Inferior parietal cortex (tissue), 1 donor: ENCODE results near the gene E2F8.

Experiments used
- DNase-seq: peaks from one replicate; pipeline ENCODE4 v3.0.0-alpha.2; 2016; ENCODE audit errors: extremely low spot score

The E2F8 gene

GRCh38 chr11:19220903-19221724, 19.6 kb downstream of the E2F8 start:
- DNase-seq, result no peak

- DNase-seq, result no peak
Observed at GRCh38 chr11:19218786-19219460, 21.8 kb downstream of the E2F8 start.

GRCh38 chr11:19218216-19218615, 22.5 kb downstream of the E2F8 start:
- DNase-seq, result peak; percentile 15

- DNase-seq, result no peak
Observed at GRCh38 chr11:19216709-19217374, 23.9 kb downstream of the E2F8 start.

GRCh38 chr11:19216021-19216420, 24.7 kb downstream of the E2F8 start:
- no peak for DNase-seq

- DNase-seq, result no peak
Observed at GRCh38 chr11:19209617-19210370, 31.0 kb downstream of the E2F8 start.

GRCh38 chr11:19208959-19209546, 31.7 kb downstream of the E2F8 start:
- DNase-seq, result no peak

GRCh38 chr11:19208181-19208580, 32.6 kb downstream of the E2F8 start:
- DNase-seq, result no peak

GRCh38 chr11:19204836-19205235, 35.9 kb downstream of the E2F8 start:
- DNase-seq, result no peak

- no peak for DNase-seq
Observed at GRCh38 chr11:19201737-19202605, 38.8 kb downstream of the E2F8 start, which contains the start of gene CSRP3. TSS of gene CSRP3 (minus strand) at chr11:19201983. CDS start at chr11:19192448, 9,535 bp downstream.

- no peak for DNase-seq
Observed at GRCh38 chr11:19200410-19201201, 40.1 kb downstream of the E2F8 start.

GRCh38 chr11:19199771-19200170, 41.0 kb downstream of the E2F8 start:
- DNase-seq, result no peak

- DNase-seq, result no peak
Observed at GRCh38 chr11:19199048-19199447, 41.7 kb downstream of the E2F8 start.

- DNase-seq, result no peak
Observed at GRCh38 chr11:19196432-19196831, 44.3 kb downstream of the E2F8 start.

GRCh38 chr11:19194620-19195308, 46.0 kb downstream of the E2F8 start:
- DNase-seq, result no peak

GRCh38 chr11:19193916-19194315, 46.8 kb downstream of the E2F8 start:
- DNase-seq, result no peak

- DNase-seq, result no peak
Observed at GRCh38 chr11:19191530-19192169, 49.1 kb downstream of the E2F8 start.

GRCh38 chr11:19187833-19188258, 52.9 kb downstream of the E2F8 start:
- peak; percentile 72 for DNase-seq
